Tibial nerve (tissue), 4 donors: ENCODE data around the gene ADPRM.

ENCODE experiments used
- CTCF ChIP-seq, 5 experiments: fragments of 200-600 bp in 3 of 5; fragments of 450-650 bp in 2 of 5; sonication (generic) in 3 of 5; IDR thresholded peaks; one replicate each; pipeline ENCODE4 v1.5.1; 2016 to 2019; ENCODE audit warnings: antibody characterized with exemption in 5 of 5, mild to moderate bottlenecking in 3 of 5, moderate library complexity in 2 of 5
- EP300 ChIP-seq, 2 donors: sonication (generic); formaldehyde crosslinking; IDR thresholded peaks; one replicate each; pipeline ENCODE4 v1.6.1; 2017; ENCODE audit warnings: antibody characterized with exemption in 2 of 2, mild to moderate bottlenecking in 1 of 2
- POLR2A ChIP-seq, 2 donors: fragments of 450-650 bp; IDR thresholded peaks; one replicate each; pipeline ENCODE4 v1.6.1; 2017; ENCODE audit warnings: antibody characterized with exemption in 2 of 2, mild to moderate bottlenecking in 2 of 2, moderate library complexity in 2 of 2

GRCh38 chr17:10699856-10700255 is 2.5 kb downstream of the ADPRM start:
- TF ChIP-seq EP300 (IDR thresholded peaks at IDR 0.05) = no peak
- TF ChIP-seq CTCF (IDR thresholded peaks at IDR 0.05) = no peak
- TF ChIP-seq POLR2A (IDR thresholded peaks at IDR 0.05) = no peak
